HCT116 (cell line): Measurements from ENCODE around the gene TES.

Source experiments
- CBX3 ChIP-seq: IDR thresholded peaks from 2 replicates; pipeline ENCODE4 v1.6.1; 2012; ENCODE audit warnings: low read depth
- CEBPB ChIP-seq: IDR thresholded peaks from 2 replicates; pipeline ENCODE4 v1.6.1; 2012; ENCODE audit warnings: low read depth
- CTCF ChIP-seq, 3 experiments: fragments of 200-600 bp in 1 of 3; sonication (generic) in 1 of 3; IDR thresholded peaks in 2 of 3; conservative IDR thresholded peaks in 1 of 3; 2 replicates each; pipeline ENCODE4 v1.5.1; 2012 to 2017; ENCODE audit warnings: low read depth in 2 of 3, low read length in 2 of 3, antibody characterized with exemption in 1 of 3, borderline replicate concordance in 1 of 3, control low read depth in 1 of 3, mild to moderate bottlenecking in 1 of 3, mixed read lengths in 1 of 3, mixed run types in 1 of 3, moderate library complexity in 1 of 3; ENCODE audit not compliant: insufficient read depth in 1 of 3
- EGR1 ChIP-seq: IDR thresholded peaks from 2 replicates; pipeline ENCODE4 v1.6.1; 2012; ENCODE audit warnings: low read depth
- ELF1 ChIP-seq: IDR thresholded peaks from 2 replicates; pipeline ENCODE4 v1.6.1; 2012; ENCODE audit warnings: low read depth, borderline replicate concordance
- EZH2 ChIP-seq: fragments of 200-600 bp; sonication (generic); IDR thresholded peaks from 2 replicates; pipeline ENCODE4 v1.6.1; 2017; ENCODE audit warnings: antibody characterized with exemption, mixed run types
- EZH2phosphoT487 ChIP-seq: fragments of 200-600 bp; IDR thresholded peaks from 2 replicates; pipeline ENCODE4 v1.6.1; 2018; ENCODE audit warnings: antibody characterized with exemption, borderline replicate concordance
- JUND ChIP-seq: IDR thresholded peaks from 2 replicates; pipeline ENCODE4 v1.6.1; 2012
- POLR2A ChIP-seq: IDR thresholded peaks from 2 replicates; pipeline ENCODE4 v1.7.0; 2011; ENCODE audit warnings: borderline replicate concordance; ENCODE audit not compliant: insufficient read depth, insufficient read length; ENCODE audit errors: extremely low read depth
- POLR2AphosphoS5 ChIP-seq: IDR thresholded peaks from 2 replicates; pipeline ENCODE4 v1.6.1; 2011; ENCODE audit warnings: mild to moderate bottlenecking, low read depth, low read length, moderate library complexity
- SP1 ChIP-seq: IDR thresholded peaks from 2 replicates; pipeline ENCODE4 v1.6.1; 2012; ENCODE audit warnings: low read depth
- TCF7L2 ChIP-seq: IDR thresholded peaks from 2 replicates; pipeline ENCODE4 v1.7.0; 2011; ENCODE audit warnings: borderline replicate concordance, inconsistent platforms; ENCODE audit not compliant: insufficient read depth, insufficient read length; ENCODE audit errors: extremely low read depth
- YY1 ChIP-seq: IDR thresholded peaks from 2 replicates; pipeline ENCODE4 v1.6.1; 2011; ENCODE audit warnings: low read length, low read depth, moderate library complexity, mild to moderate bottlenecking; ENCODE audit not compliant: insufficient replicate concordance; ENCODE audit errors: extremely low read depth
- ZBTB33 ChIP-seq: IDR thresholded peaks from 2 replicates; pipeline ENCODE4 v1.6.1; 2011; ENCODE audit warnings: mild to moderate bottlenecking, low read length, moderate library complexity; ENCODE audit not compliant: insufficient replicate concordance; ENCODE audit errors: extremely low read depth

GRCh38 chr7:116185450-116185849 lies 24.9 kb upstream of the TES start:
- no peak for TF ChIP-seq JUND
- TF ChIP-seq ZBTB33 = no peak
- no peak for TF ChIP-seq SP1
- no peak for TF ChIP-seq CTCF (IDR thresholded peaks at IDR 0.05 in 2 of 3, conservative IDR thresholded peaks at IDR 0.05 in 1 of 3; ENCODE audit: borderline replicate concordance in 1 of 3, insufficient read depth in 1 of 3, low read depth in 2 of 3, low read length in 2 of 3)
- TF ChIP-seq POLR2A = no peak
- no peak for TF ChIP-seq POLR2AphosphoS5
- TF ChIP-seq EZH2phosphoT487 = no peak
- no peak for TF ChIP-seq EGR1
- TF ChIP-seq EZH2 = no peak
- no peak for TF ChIP-seq YY1
- TF ChIP-seq TCF7L2 = no peak
- TF ChIP-seq ELF1 = no peak
- no peak for TF ChIP-seq CEBPB
- no peak for TF ChIP-seq CBX3
